Measurements from ENCODE around the gene NRP2. TPM values are rescaled to one million over a fixed set of nuclear protein-coding genes. Genes with fewer than 3 reads are reported as not detected.
A peak's percentile ranks its signal among the peaks of the same experiment; 100 is the strongest.

Gene NRP2
- total RNA-seq, 4 donors from 2014 or later: 35.9 to 156 (median 114) TPM

DNA sequence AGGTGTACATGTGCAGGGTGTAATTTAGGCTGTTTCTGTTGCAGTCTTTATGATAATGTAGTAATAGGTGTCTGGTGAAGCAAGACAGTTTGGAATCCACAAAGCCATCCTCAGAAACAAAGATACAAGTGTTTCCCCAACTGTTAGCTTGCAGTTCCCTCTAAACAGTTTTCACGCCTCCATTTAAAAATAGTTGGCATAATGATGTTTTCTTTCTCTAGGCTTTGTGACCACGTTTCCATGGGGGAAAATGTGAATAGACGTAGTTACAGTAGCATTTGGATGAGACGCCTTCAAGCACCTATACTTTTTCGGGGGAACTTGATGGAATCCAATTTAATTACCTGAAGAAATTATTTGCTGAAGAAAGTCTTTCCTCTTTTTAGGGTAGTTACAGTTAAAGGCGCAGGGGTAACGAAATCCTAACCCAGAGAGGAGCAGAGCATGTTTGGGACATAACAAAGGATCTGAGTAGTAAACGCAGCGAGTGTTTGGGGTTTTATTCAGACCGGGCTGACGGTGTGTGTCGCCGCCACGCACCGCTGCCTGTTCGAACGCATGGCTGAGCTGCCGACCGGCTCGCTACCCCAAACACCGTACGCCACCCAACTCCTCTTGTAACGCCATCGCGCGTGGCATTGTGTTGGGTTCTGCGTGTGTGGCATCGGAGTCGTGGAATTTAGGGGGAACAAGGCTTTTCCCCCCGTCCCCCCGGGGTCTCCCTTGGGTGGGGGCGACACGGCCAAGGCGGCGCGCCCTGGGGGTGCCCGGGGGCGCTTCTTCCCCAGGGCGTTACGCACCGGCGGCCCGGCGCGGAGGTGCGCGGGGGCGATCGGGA lies 681 bp upstream of the NRP2 start:
- peak overlapping the region; percentile 98 for H3K27ac ChIP-seq
- no peaks in the 10 kb centered on the region for H3K27me3 ChIP-seq
- H3K36me3 ChIP-seq: no peaks in the 10 kb centered on the region
- DNase-seq: peak; percentile 46
- intact Hi-C loops (cut with DNase I; ENCODE audit: low total_unique reads): loop anchor here (10.0 kb wide), 1 partner anchor 73 kb away; no protein-coding TSS in a partner anchor
- no peak for TF ChIP-seq POLR2A (IDR thresholded peaks at IDR 0.05)
- no peak for TF ChIP-seq CTCF (IDR thresholded peaks at IDR 0.05)
- H3K9me3 ChIP-seq: no peaks in the 10 kb centered on the region
- peak overlapping the region; percentile 77 to 96 for H3K4me3 ChIP-seq
- H3K4me1 ChIP-seq: no peaks in the 10 kb centered on the region

DNA sequence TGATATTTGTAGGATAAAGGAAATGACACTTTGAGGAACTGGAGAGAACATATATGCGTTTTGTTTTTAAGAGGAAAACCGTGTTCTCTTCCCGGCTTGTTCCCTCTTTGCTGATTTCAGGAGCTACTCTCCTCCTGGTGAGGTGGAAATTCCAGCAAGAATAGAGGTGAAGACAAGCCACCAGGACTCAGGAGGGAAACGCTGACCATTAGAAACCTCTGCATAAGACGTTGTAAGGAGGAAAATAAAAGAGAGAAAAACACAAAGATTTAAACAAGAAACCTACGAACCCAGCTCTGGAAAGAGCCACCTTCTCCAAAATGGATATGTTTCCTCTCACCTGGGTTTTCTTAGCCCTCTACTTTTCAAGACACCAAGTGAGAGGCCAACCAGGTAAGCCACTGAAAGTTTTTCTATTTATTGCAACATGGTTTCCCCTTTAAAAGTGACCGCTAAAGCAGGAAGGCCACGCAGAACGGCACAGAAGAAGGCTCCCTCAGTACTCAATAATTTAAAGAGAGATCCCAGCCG lies 735 bp downstream of the NRP2 start:
- H3K27me3 ChIP-seq: no peaks in the 10 kb centered on the region
- H3K9me3 ChIP-seq: no peaks in the 10 kb centered on the region
- H3K4me3 ChIP-seq: peak overlapping the region; percentile 77 to 96
- no peaks in the 10 kb centered on the region for H3K4me1 ChIP-seq
- DNase-seq: no peak
- peak overlapping the region; percentile 98 for H3K27ac ChIP-seq
- no peaks in the 10 kb centered on the region for H3K36me3 ChIP-seq
- no peak for TF ChIP-seq CTCF (IDR thresholded peaks at IDR 0.05)
- no peak for TF ChIP-seq POLR2A (IDR thresholded peaks at IDR 0.05)
- intact Hi-C loops (cut with DNase I; ENCODE audit: low total_unique reads): loop anchor here (10.0 kb wide), 1 partner anchor 72 kb away; no protein-coding TSS in a partner anchor

GRCh38 chr2:205683502-205684367 lies 1.4 kb downstream of the NRP2 start:
- no peak for DNase-seq
- Histone ChIP-seq H3K4me3 (peak overlapping the region; percentile 77 to 96), H3K36me3 (no peaks in the 10 kb centered on the region), H3K27ac (peak overlapping the region; percentile 98), H3K9me3 (no peaks in the 10 kb centered on the region), H3K4me1 (no peaks in the 10 kb centered on the region), H3K27me3 (no peaks in the 10 kb centered on the region)
- intact Hi-C loops (cut with DNase I; ENCODE audit: low total_unique reads): loop anchor here (10.0 kb wide), 1 partner anchor 71 kb away; no protein-coding TSS in a partner anchor
- TF ChIP-seq POLR2A (IDR thresholded peaks at IDR 0.05) (no peak), CTCF (IDR thresholded peaks at IDR 0.05) (no peak)

GRCh38 chr2:205684871-205685313 lies 2.6 kb downstream of the NRP2 start:
- H3K36me3 ChIP-seq: no peaks in the 10 kb centered on the region
- intact Hi-C loops (cut with DNase I; ENCODE audit: low total_unique reads): loop anchor here (10.0 kb wide), 1 partner anchor 70 kb away; no protein-coding TSS in a partner anchor
- H3K4me1 ChIP-seq: no peaks in the 10 kb centered on the region
- no peaks in the 10 kb centered on the region for H3K9me3 ChIP-seq
- peak; percentile 52 to 62 for DNase-seq
- TF ChIP-seq POLR2A (IDR thresholded peaks at IDR 0.05) (peak in 1 of 2 donors; percentile 11), CTCF (IDR thresholded peaks at IDR 0.05) (no peak)
- peak overlapping the region; percentile 98 for H3K27ac ChIP-seq
- peak overlapping the region; percentile 77 to 96 for H3K4me3 ChIP-seq
- no peaks in the 10 kb centered on the region for H3K27me3 ChIP-seq
